Hematopoietic multipotent progenitor cell (in vitro differentiated cells): ENCODE measurements around the gene ZDHHC8. TPM values are rescaled to one million over a fixed set of nuclear protein-coding genes. Genes with fewer than 3 reads are reported as not detected.

Source experiments
- DNase-seq, 3 donors: peaks; one replicate each; pipeline ENCODE4 v3.0.0-alpha.2; 2011 to 2015; ENCODE audit warnings: low read depth in 2 of 3, low spot score in 2 of 3
- total RNA-seq: library from RNA; depleted of rRNA; stranded (reverse); fragments of >200 nt; gene quantifications from one replicate; pipeline ENCODE4 v1.2.3, GENCODE V29; 2012

The ZDHHC8 gene
- total RNA-seq, 1 donor = 29.6 TPM

GRCh38 chr22:20113551-20114310 lies 17.9 kb upstream of the ZDHHC8 start:
- no peak for DNase-seq

- DNase-seq = no peak
These were observed 16.8 kb upstream of the ZDHHC8 start for GRCh38 chr22:20114506-20115475.

- no peak for DNase-seq
These were observed 15.8 kb upstream of the ZDHHC8 start, which contains the start of gene RANBP1 for GRCh38 chr22:20115691-20116375. TSS of gene RANBP1 (plus strand) at chr22:20116104. CDS start at chr22:20116185, 81 bp downstream.

- peak in 2 of 3 donors; percentile 2 to 19 for DNase-seq
These were observed 15.1 kb upstream of the ZDHHC8 start for GRCh38 chr22:20116376-20116950.

- peak; percentile 95 to 99 (median 99) for DNase-seq
These were observed 14.5 kb upstream of the ZDHHC8 start, which contains the start of gene TRMT2A for GRCh38 chr22:20116951-20117632. TSS of gene TRMT2A (minus strand) at chr22:20117226. CDS start at chr22:20116906, 320 bp downstream.

- peak in 2 of 3 donors; percentile 31 to 33 for DNase-seq
These were observed 13.8 kb upstream of the ZDHHC8 start for GRCh38 chr22:20117633-20118299.

GRCh38 chr22:20118300-20119020 lies 13.1 kb upstream of the ZDHHC8 start:
- DNase-seq = no peak

- no peak for DNase-seq
These were observed 9.7 kb upstream of the ZDHHC8 start for GRCh38 chr22:20121856-20122415.

- DNase-seq = no peak
These were observed 8.1 kb upstream of the ZDHHC8 start for GRCh38 chr22:20123366-20124082.

GRCh38 chr22:20124083-20124787 lies 7.4 kb upstream of the ZDHHC8 start:
- no peak for DNase-seq

- DNase-seq = no peak
These were observed 6.1 kb upstream of the ZDHHC8 start for GRCh38 chr22:20125201-20126174.

- DNase-seq = peak in 1 of 3 donors; percentile 12
These were observed 5.1 kb upstream of the ZDHHC8 start for GRCh38 chr22:20126284-20127029.

- no peak for DNase-seq
These were observed 4.2 kb upstream of the ZDHHC8 start for GRCh38 chr22:20127318-20127868.

- no peak for DNase-seq
These were observed 3.6 kb upstream of the ZDHHC8 start for GRCh38 chr22:20127869-20128618.
